ENCODE results near the gene SEPHS1.
"Not testable (repeated sequence)": the region's sequence is repeated elsewhere in the genome, so short reads cannot be mapped to it uniquely, and the experiment has no call there.

The SEPHS1 gene

GRCh38 chr10:13348216-13349017 lies at the start of gene SEPHS1:
TSS of gene SEPHS1 (minus strand) at chr10:13348293. CDS start at chr10:13344950, 3,343 bp downstream.
- DNase-seq: peak; percentile 85

GRCh38 chr10:13397052-13397451 lies 49.0 kb upstream of the SEPHS1 start:
- DNase-seq: no peak

GRCh38 chr10:13396369-13396768 lies 48.3 kb upstream of the SEPHS1 start:
- no peak for DNase-seq

GRCh38 chr10:13395540-13395939 lies 47.4 kb upstream of the SEPHS1 start:
- DNase-seq: no peak

GRCh38 chr10:13393640-13394039 lies 45.5 kb upstream of the SEPHS1 start:
- no peak for DNase-seq

- no peak for DNase-seq
Observed at GRCh38 chr10:13392701-13393100, 44.6 kb upstream of the SEPHS1 start.

GRCh38 chr10:13390604-13391522 lies 42.8 kb upstream of the SEPHS1 start:
- DNase-seq: no peak

GRCh38 chr10:13388478-13389230 lies 40.6 kb upstream of the SEPHS1 start:
- DNase-seq: no peak

- DNase-seq: no peak
Observed at GRCh38 chr10:13386021-13386420, 37.9 kb upstream of the SEPHS1 start.

- DNase-seq: no peak
Observed at GRCh38 chr10:13383399-13383761, 35.3 kb upstream of the SEPHS1 start.

GRCh38 chr10:13382703-13383398 lies 34.8 kb upstream of the SEPHS1 start:
- no peak for DNase-seq

- DNase-seq: not testable (repeated sequence)
Observed at GRCh38 chr10:13379061-13379460, 31.0 kb upstream of the SEPHS1 start.

GRCh38 chr10:13376746-13377145 lies 28.7 kb upstream of the SEPHS1 start:
- DNase-seq: no peak

- DNase-seq: no peak
Observed at GRCh38 chr10:13376297-13376696, 28.2 kb upstream of the SEPHS1 start.

GRCh38 chr10:13375791-13376190 lies 27.7 kb upstream of the SEPHS1 start:
- DNase-seq: no peak

GRCh38 chr10:13373644-13374043 lies 25.6 kb upstream of the SEPHS1 start:
- no peak for DNase-seq

GRCh38 chr10:13372524-13372923 lies 24.4 kb upstream of the SEPHS1 start:
- no peak for DNase-seq

GRCh38 chr10:13371897-13372470 lies 23.9 kb upstream of the SEPHS1 start:
- peak; percentile 85 for DNase-seq

GRCh38 chr10:13366891-13367290 lies 18.8 kb upstream of the SEPHS1 start:
- no peak for DNase-seq

- DNase-seq: no peak
Observed at GRCh38 chr10:13365831-13366230, 17.7 kb upstream of the SEPHS1 start.

GRCh38 chr10:13365243-13365642 lies 17.1 kb upstream of the SEPHS1 start:
- DNase-seq: no peak

- no peak for DNase-seq
Observed at GRCh38 chr10:13360587-13360986, 12.5 kb upstream of the SEPHS1 start.
